Spleen (tissue), 7 donors: Measurements from ENCODE around the gene PRKCE.
A peak's percentile ranks its signal among the peaks of the same experiment; 100 is the strongest.

ENCODE experiments used
- POLR2A ChIP-seq, 3 donors: fragments of 450-650 bp; IDR thresholded peaks; one replicate each; pipeline ENCODE4 v1.5.1; 2017; ENCODE audit warnings: antibody characterized with exemption in 3 of 3, mild to moderate bottlenecking in 1 of 3
- TF ChIP-seq, protein P1 (sequence below), 11 experiments: fragments of 200-600 bp in 7 of 11; fragments of 450-650 bp in 4 of 11; sonication (generic) in 4 of 11; IDR thresholded peaks in 8 of 11; conservative IDR thresholded peaks in 3 of 11; 1 replicate in 7 of 11; 2 replicates in 4 of 11; pipeline versions ENCODE4 v1.4.0 to v1.8.0; 2016 to 2021; ENCODE audit warnings: antibody characterized with exemption in 11 of 11, inconsistent platforms in 4 of 11, mild to moderate bottlenecking in 1 of 11
- donor health status: DM: no; HTN: no; CAD: no; lungs with moderate emphysema.
- donor health status: DM: no; HTN: no; CAD: no.
- donor health status: DM: no; HTN: no; CAD: no.

DNA sequence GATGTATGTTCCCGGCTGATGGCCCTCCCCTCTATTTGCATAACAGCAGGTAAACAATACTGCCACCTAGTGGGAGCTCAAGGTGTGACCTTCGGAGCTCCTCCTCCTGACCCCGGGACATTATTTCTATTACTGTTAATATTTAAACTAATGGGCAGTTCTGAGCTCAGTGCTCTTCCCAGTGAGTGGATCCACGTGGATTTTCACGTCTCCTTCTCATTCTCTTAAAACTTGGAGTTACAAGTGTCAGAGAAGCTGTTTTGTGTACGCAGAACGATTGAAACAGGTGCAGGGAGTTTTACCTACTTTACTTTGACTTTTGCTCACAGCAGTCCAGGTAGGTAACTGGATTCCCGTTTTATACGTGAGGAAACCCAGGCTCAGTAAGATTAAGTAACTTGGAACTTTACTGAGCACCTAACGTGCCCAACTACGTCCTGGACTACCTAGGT is 127.3 kb downstream of the PRKCE start:
- TF ChIP-seq, protein P1, sequence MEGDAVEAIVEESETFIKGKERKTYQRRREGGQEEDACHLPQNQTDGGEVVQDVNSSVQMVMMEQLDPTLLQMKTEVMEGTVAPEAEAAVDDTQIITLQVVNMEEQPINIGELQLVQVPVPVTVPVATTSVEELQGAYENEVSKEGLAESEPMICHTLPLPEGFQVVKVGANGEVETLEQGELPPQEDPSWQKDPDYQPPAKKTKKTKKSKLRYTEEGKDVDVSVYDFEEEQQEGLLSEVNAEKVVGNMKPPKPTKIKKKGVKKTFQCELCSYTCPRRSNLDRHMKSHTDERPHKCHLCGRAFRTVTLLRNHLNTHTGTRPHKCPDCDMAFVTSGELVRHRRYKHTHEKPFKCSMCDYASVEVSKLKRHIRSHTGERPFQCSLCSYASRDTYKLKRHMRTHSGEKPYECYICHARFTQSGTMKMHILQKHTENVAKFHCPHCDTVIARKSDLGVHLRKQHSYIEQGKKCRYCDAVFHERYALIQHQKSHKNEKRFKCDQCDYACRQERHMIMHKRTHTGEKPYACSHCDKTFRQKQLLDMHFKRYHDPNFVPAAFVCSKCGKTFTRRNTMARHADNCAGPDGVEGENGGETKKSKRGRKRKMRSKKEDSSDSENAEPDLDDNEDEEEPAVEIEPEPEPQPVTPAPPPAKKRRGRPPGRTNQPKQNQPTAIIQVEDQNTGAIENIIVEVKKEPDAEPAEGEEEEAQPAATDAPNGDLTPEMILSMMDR (IDR thresholded peaks at IDR 0.05 in 8 of 11, conservative IDR thresholded peaks at IDR 0.05 in 3 of 11) = peak; percentile 58 to 90 (median 80)
- no peak for TF ChIP-seq POLR2A (IDR thresholded peaks at IDR 0.05)
